ENCODE data around the gene ANKS1A.

GRCh38 chr6:35033683-35034082 is 144.6 kb downstream of the ANKS1A start:
- no peak for TF ChIP-seq REST (IDR thresholded peaks at IDR 0.05; ENCODE audit: low read depth)
- no peak for TF ChIP-seq TCF12 (IDR thresholded peaks at IDR 0.05; ENCODE audit: low read depth)
- no peak for TF ChIP-seq TAF1 (IDR thresholded peaks at IDR 0.05; ENCODE audit: low read depth)
- no peak for TF ChIP-seq RAD21 (IDR thresholded peaks at IDR 0.05; ENCODE audit: low read depth)
- no peak for TF ChIP-seq YY1 (IDR thresholded peaks at IDR 0.05; ENCODE audit: low read depth)
- no peak for TF ChIP-seq TEAD4 (IDR thresholded peaks at IDR 0.05)
